ENCODE data around the gene ADGRD1. TPM values are rescaled to one million over a fixed set of nuclear protein-coding genes. Genes with fewer than 3 reads are reported as not detected.

ADGRD1 gene
- total and polyA plus RNA-seq, 2 of the 8 experiments (the other 6 are each of a cell fraction or from before 2014, with no cell fraction given): 0.36 to 0.48 TPM

GRCh38 chr12:131130311-131130911 lies 176.7 kb downstream of the ADGRD1 start:
- ChIA-PET POLR2A (ENCODE audit: partially characterized antibody) (no interaction called here), CTCF (ENCODE audit: partially characterized antibody) (interaction anchor here (1.0 to 9.6 kb wide), 5 partner anchors 11 to 214 kb away, joined by 3 to 196 read pairs (median 41); no protein-coding TSS in a partner anchor)
- Histone ChIP-seq H3K14ac (ENCODE audit: insufficient read length) (no peak overlapping the region), H3K4me2 (ENCODE audit: insufficient read depth in 1 of 2, low read depth in 2 of 2, low read length in 2 of 2) (no peak overlapping the region), H2BK120ac (replicated peaks; ENCODE audit: low read depth, low read length) (no peak overlapping the region), H3K18ac (ENCODE audit: extremely low read depth, low read length) (no peak overlapping the region), H4K5ac (ENCODE audit: insufficient read length, low read depth, low read length) (no peak overlapping the region), H2BK12ac (ENCODE audit: low read depth, low read length) (no peak overlapping the region), H3K56ac (replicated peaks; ENCODE audit: insufficient read length, low read depth, low read length) (no peak overlapping the region), H3K4me3 (ENCODE audit: extremely low read depth in 1 of 4, insufficient read depth in 2 of 4, low read depth in 3 of 4, low read length in 4 of 4) (no peak overlapping the region), H3K27ac (ENCODE audit: low read depth, low read length) (no peak overlapping the region), H3K9me3 (ENCODE audit: insufficient read depth in 2 of 2, low read depth in 1 of 2, low read length in 1 of 2) (no peaks in the 10 kb centered on the region; a peak in 1 of 4 replicates), H3K79me1 (ENCODE audit: low read depth, low read length) (no peaks in the 10 kb centered on the region), H3K4ac (replicated peaks; ENCODE audit: insufficient read length, low read depth, low read length) (no peak overlapping the region), H4K8ac (ENCODE audit: extremely low read depth, insufficient read depth, low read length) (no peak overlapping the region), H3K23ac (ENCODE audit: insufficient read length) (no peak overlapping the region), H4K91ac (replicated peaks; ENCODE audit: insufficient read length, low read length) (no peak overlapping the region), H3K4me1 (replicated peaks in 1 of 4; ENCODE audit: control insufficient read depth in 3 of 4, insufficient read depth in 4 of 4, low read length in 3 of 4) (peaks cover 0 to 5% (median 2%) of the 10 kb centered on the region in 4 experiments; a peak in 1 of 7 replicates), H4K20me1 (replicated peaks in 1 of 2; ENCODE audit: control insufficient read depth in 1 of 2, insufficient read depth in 2 of 2, low read length in 2 of 2) (no peaks in the 10 kb centered on the region), H2AFZ (ENCODE audit: low read length) (no peak overlapping the region), H3K23me2 (ENCODE audit: low read depth, low read length) (no peaks in the 10 kb centered on the region; the same call in 1 of the 2 replicates), H3K9ac (replicated peaks in 1 of 4; ENCODE audit: extremely low read depth in 1 of 4, low read depth in 3 of 4, low read length in 3 of 4) (no peak overlapping the region), H2BK5ac (ENCODE audit: low read depth, low read length) (no peak overlapping the region), H3K79me2 (ENCODE audit: control insufficient read depth in 1 of 2, insufficient read depth in 2 of 2, low read length in 2 of 2) (no peaks in the 10 kb centered on the region), H2AK5ac (ENCODE audit: low read depth, low read length) (no peak overlapping the region), H3K27me3 (replicated peaks in 1 of 4; ENCODE audit: control insufficient read depth in 3 of 4, extremely low read depth in 1 of 4, insufficient read depth in 3 of 4, low read length in 3 of 4) (peaks cover 0 to 2% (median 0%) of the 10 kb centered on the region in 4 experiments; a peak in 1 of 7 replicates), H2BK15ac (ENCODE audit: low read length) (no peak overlapping the region), H3K36me3 (ENCODE audit: control insufficient read depth in 2 of 4, insufficient read depth in 4 of 4, low read length in 3 of 4) (no peaks in the 10 kb centered on the region), H2BK20ac (ENCODE audit: low read length) (no peak overlapping the region)
- DNase-seq (ENCODE audit: low read depth in 1 of 2, low spot score in 2 of 2) (no peak), FAIRE-seq (no peak)
- 85% methylated on average over 25 of the region's 30 CpGs; no CpG with 5 or more reads in 1 of the 2 experiments for WGBS, 2 experiments (ENCODE audit: extremely low coverage in 1 of 2, insufficient coverage in 1 of 2, insufficient read length in 1 of 2, insufficient replicate concordance in 2 of 2, low coverage in 1 of 2, low lambda C conversion rate in 2 of 2, missing lambda C conversion rate in 1 of 2)
- TF ChIP-seq CBX5 (IDR thresholded peaks at IDR 0.05; ENCODE audit: low read depth, low read length) (no peak), TAF1 (IDR thresholded peaks at IDR 0.05; ENCODE audit: low read depth, low read length) (no peak), SUZ12 (IDR thresholded peaks at IDR 0.05; ENCODE audit: low read length) (no peak), SP4 (IDR thresholded peaks at IDR 0.05; ENCODE audit: low read length) (no peak), CBX8 (IDR thresholded peaks at IDR 0.05; ENCODE audit: borderline replicate concordance, low read depth, low read length) (no peak), KDM5A (IDR thresholded peaks at IDR 0.05; ENCODE audit: low read length) (no peak), TAF7 (optimal IDR thresholded peaks at IDR 0.05; ENCODE audit: borderline replicate concordance, low read depth, low read length) (no peak), POU5F1 (IDR thresholded peaks at IDR 0.05; ENCODE audit: low read depth, low read length) (no peak), MAFK (IDR thresholded peaks at IDR 0.05; ENCODE audit: low read depth, low read length) (no peak), BRCA1 (IDR thresholded peaks at IDR 0.05; ENCODE audit: low read depth, low read length) (no peak), EZH2 (IDR thresholded peaks at IDR 0.05; ENCODE audit: low read depth, low read length, severe bottlenecking) (no peak), SIRT6 (IDR thresholded peaks at IDR 0.05; ENCODE audit: low read length) (no peak), ATF3 (IDR thresholded peaks at IDR 0.05; ENCODE audit: insufficient read depth, low read depth, low read length) (no peak), GTF2F1 (IDR thresholded peaks at IDR 0.05; ENCODE audit: borderline replicate concordance, low read depth, low read length) (no peak)

All from H1 (cell line).